K562 (cell line): ENCODE data around the gene BOC. TPM values are rescaled to one million over a fixed set of nuclear protein-coding genes. Genes with fewer than 3 reads are reported as not detected.

Experiments used
- ATAC-seq: fragments of 200-7000 bp; cut with Tn5 transposase; 3 replicates; pipeline ENCODE4 v1.9.1; 2020; ENCODE audit warnings: moderate library complexity
- BruUV-seq: library from RNA; stranded (reverse); fragments of 400-500 nt; replicated peaks from 2 replicates; lab custom pipeline; 2021; lab: Mats Ljungman, UMichigan
- CTCF ChIA-PET: fragments of 300-600 bp; formaldehyde crosslinking; extraction: SDS; loops from one replicate; lab custom pipeline; 2021; ENCODE audit warnings: low intra/inter-chr PET ratio; lab: Yijun Ruan, JAX
- POLR2A ChIA-PET: fragments of 300-600, 350-650 bp; sonication (Branson Sonifier 250); formaldehyde crosslinking; extraction: SDS; loops from one replicate; lab custom pipeline; 2021; ENCODE audit warnings: antibody characterized with exemption, inconsistent platforms; lab: Yijun Ruan, JAX
- DNase-seq, 4 experiments: peaks; one replicate each; pipeline versions ENCODE4 v3.0.0 to v3.0.0-alpha.2; 2011 to 2018; ENCODE audit warnings: low spot score in 3 of 4, mixed read lengths in 3 of 4; ENCODE audit errors: extremely low read depth in 1 of 4
- FAIRE-seq: peaks from 2 replicates; lab custom pipeline; 2011; peaks lifted over from hg19 to GRCh38; lab: Jason Lieb, UNC
- H2AFZ ChIP-seq: 2 replicates; pipeline ENCODE4 v1.6.0; 2011; ENCODE audit warnings: low read depth, low read length, control low read depth, inconsistent platforms
- H3K27ac ChIP-seq: fragments of 200-600 bp; 3 replicates; pipeline ENCODE4 v1.8.0; 2011; ENCODE audit warnings: low read depth, mild to moderate bottlenecking, control low read depth, inconsistent platforms, low read length, moderate library complexity, mixed read lengths; ENCODE audit errors: extremely low read depth
- H3K27me3 ChIP-seq, 2 experiments: fragments of 300-600 bp in 1 of 2; 2 replicates in 1 of 2; 3 replicates in 1 of 2; pipeline versions ENCODE4 v1.6.0 to v1.8.0; 2011; ENCODE audit warnings: inconsistent platforms in 2 of 2, low read length in 2 of 2, mild to moderate bottlenecking in 1 of 2, mixed read lengths in 1 of 2, moderate library complexity in 1 of 2; ENCODE audit not compliant: control insufficient read depth in 2 of 2, insufficient read depth in 2 of 2
- H3K36me3 ChIP-seq: fragments of 300-600 bp; 3 replicates; pipeline ENCODE4 v1.8.0; 2011; ENCODE audit warnings: mild to moderate bottlenecking, low read length, inconsistent platforms; ENCODE audit not compliant: control insufficient read depth, insufficient read depth
- H3K4me1 ChIP-seq, 2 experiments: fragments of 200-600 bp in 1 of 2; replicated peaks in 1 of 2; 2 replicates in 1 of 2; 3 replicates in 1 of 2; pipeline versions ENCODE4 v1.5.1 to v1.8.0; 2011; ENCODE audit warnings: inconsistent platforms in 2 of 2, low read length in 2 of 2, mild to moderate bottlenecking in 1 of 2, mixed read lengths in 1 of 2, moderate library complexity in 1 of 2; ENCODE audit not compliant: control insufficient read depth in 2 of 2, insufficient read depth in 2 of 2
- H3K4me2 ChIP-seq: 2 replicates; pipeline ENCODE4 v1.6.1; 2011; ENCODE audit warnings: low read length, control low read depth, inconsistent platforms, mixed read lengths; ENCODE audit not compliant: insufficient read depth
- H3K4me3 ChIP-seq: fragments of 200-600 bp; sonication (generic), shearing (Covaris generic); 2 replicates; pipeline ENCODE4 v1.5.1; 2016; ENCODE audit warnings: control low read depth, inconsistent platforms
- H3K79me2 ChIP-seq: fragments of 200-600 bp; 3 replicates; pipeline ENCODE4 v1.8.0; 2011; ENCODE audit warnings: low read length, inconsistent platforms; ENCODE audit not compliant: control insufficient read depth, insufficient read depth
- H3K9ac ChIP-seq, 2 experiments: 2 replicates each; pipeline versions ENCODE4 v1.6.0 to v1.6.1; 2011; ENCODE audit warnings: low read depth in 2 of 2, low read length in 2 of 2, control low read depth in 1 of 2, inconsistent platforms in 1 of 2, mild to moderate bottlenecking in 1 of 2, mixed read lengths in 1 of 2; ENCODE audit not compliant: insufficient read depth in 1 of 2
- H3K9me1 ChIP-seq: one replicate; pipeline ENCODE4 v1.6.0; 2011; ENCODE audit warnings: inconsistent platforms, mild to moderate bottlenecking, low read length, moderate library complexity; ENCODE audit not compliant: control insufficient read depth, insufficient read depth
- H3K9me3 ChIP-seq: replicated peaks from 2 replicates; pipeline ENCODE4 v1.5.1; 2011; ENCODE audit warnings: low read depth, low read length, inconsistent platforms; ENCODE audit not compliant: control insufficient read depth, insufficient read depth
- H4K20me1 ChIP-seq: replicated peaks from 2 replicates; pipeline ENCODE4 v1.6.1; 2011; ENCODE audit warnings: low read length, inconsistent platforms, mixed read lengths; ENCODE audit not compliant: control insufficient read depth, insufficient read depth
- RNF2 ChIP-seq: sonication (generic); IDR thresholded peaks from 2 replicates; pipeline ENCODE4 v1.6.1; 2016
- WGBS: fragments of 100-300 bp; shearing (Covaris generic); methylation state at CpG from one replicate; pipeline ENCODE4 v1.1.6; 2016; ENCODE audit warnings: low coverage, mixed read lengths; ENCODE audit not compliant: insufficient coverage; ENCODE audit errors: missing lambda C conversion rate; 5-methylcytosine and 5-hydroxymethylcytosine counted together
- in situ Hi-C: fragments of 300-500 bp; cut with MboI; formaldehyde crosslinking; loops from 4 replicates; pipeline ENCODE4 v1.15.0; 2018; ENCODE audit warnings: inconsistent platforms, mixed read lengths
- intact Hi-C: fragments of 100-400 bp; cut with micrococcal nuclease; formaldehyde crosslinking; loops from 2 replicates; pipeline ENCODE4 v1.14.2; 2022
- polyA plus RNA-seq, 8 experiments: library from polyadenylated mRNA; depleted of rRNA in 4 of 8; stranded (reverse) in 5 of 8; unstranded in 3 of 8; fragments of >200 nt; fragmentation: Nextera tagmentation in 2 of 8; fragmentation: Illumina TruSeq in 1 of 8; extraction: Ambion mirVana in 2 of 8; extraction: Trizol in 1 of 8; gene quantifications; 2 replicates each; pipeline versions ENCODE4 v1.2.1 to v1.2.3, GENCODE V29; 2011 to 2014; ENCODE audit warnings: inconsistent platforms in 1 of 8, missing spikeins in 1 of 8
- total RNA-seq, 7 experiments: library from RNA; depleted of rRNA in 6 of 7; stranded (reverse); fragments of >200 nt in 6 of 7; fragmentation: Illumina TruSeq in 2 of 7; extraction: Trizol in 2 of 7; gene quantifications; 2 replicates each; pipeline versions ENCODE4 v1.2.1 to v1.2.3, GENCODE V29; 2011 to 2021; ENCODE audit warnings: low replicate concordance in 1 of 7
- TF ChIP-seq, protein P1 (sequence below), 2 experiments: fragments of 450-650 bp; formaldehyde crosslinking in 1 of 2; IDR thresholded peaks; 2 replicates each; pipeline versions ENCODE4 v1.4.0 to v1.6.1; 2014 to 2020; ENCODE audit warnings: mild to moderate bottlenecking in 2 of 2, borderline replicate concordance in 1 of 2, low read depth in 1 of 2

BOC gene
- total and polyA plus RNA-seq, 9 of the 15 experiments (the other 6 are each of a cell fraction or from before 2014, with no cell fraction given), result not detected

DNA sequence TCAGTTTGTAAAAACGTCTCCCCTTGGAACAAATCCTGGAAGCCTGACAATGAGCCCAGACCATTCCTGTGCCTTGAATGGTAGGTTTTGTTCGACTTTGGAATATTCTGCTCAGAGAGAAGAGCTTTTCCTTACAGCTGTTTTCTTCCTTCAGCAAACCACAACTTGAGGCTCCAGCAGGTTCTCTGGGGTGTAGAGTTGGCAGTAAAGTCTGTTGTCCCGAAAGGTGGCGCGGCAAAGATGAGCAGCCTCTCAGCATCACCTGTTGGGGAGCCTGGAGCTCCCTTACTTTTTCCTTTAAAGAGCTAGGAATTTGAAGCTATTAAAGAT lies 65.4 kb downstream of the BOC start:
- H3K27ac ChIP-seq, result no peak overlapping the region
- no peak for FAIRE-seq
- ChIA-PET CTCF (no interaction called here), POLR2A (no interaction called here)
- H3K36me3 ChIP-seq, result no peaks in the 10 kb centered on the region
- no peak overlapping the region for H3K4me3 ChIP-seq
- H3K9me3 ChIP-seq, result no peaks in the 10 kb centered on the region
- H3K9ac ChIP-seq, result no peak overlapping the region
- peaks cover 6 to 62% of the 10 kb centered on the region in 2 experiments; a peak in 3 of 5 replicates for H3K27me3 ChIP-seq
- H3K4me2 ChIP-seq, result peak overlapping the region; percentile 32; the same call in 1 of the 2 replicates
- no peaks in the 10 kb centered on the region for H3K9me1 ChIP-seq
- no peaks in the 10 kb centered on the region for H4K20me1 ChIP-seq
- TF ChIP-seq, protein P1, sequence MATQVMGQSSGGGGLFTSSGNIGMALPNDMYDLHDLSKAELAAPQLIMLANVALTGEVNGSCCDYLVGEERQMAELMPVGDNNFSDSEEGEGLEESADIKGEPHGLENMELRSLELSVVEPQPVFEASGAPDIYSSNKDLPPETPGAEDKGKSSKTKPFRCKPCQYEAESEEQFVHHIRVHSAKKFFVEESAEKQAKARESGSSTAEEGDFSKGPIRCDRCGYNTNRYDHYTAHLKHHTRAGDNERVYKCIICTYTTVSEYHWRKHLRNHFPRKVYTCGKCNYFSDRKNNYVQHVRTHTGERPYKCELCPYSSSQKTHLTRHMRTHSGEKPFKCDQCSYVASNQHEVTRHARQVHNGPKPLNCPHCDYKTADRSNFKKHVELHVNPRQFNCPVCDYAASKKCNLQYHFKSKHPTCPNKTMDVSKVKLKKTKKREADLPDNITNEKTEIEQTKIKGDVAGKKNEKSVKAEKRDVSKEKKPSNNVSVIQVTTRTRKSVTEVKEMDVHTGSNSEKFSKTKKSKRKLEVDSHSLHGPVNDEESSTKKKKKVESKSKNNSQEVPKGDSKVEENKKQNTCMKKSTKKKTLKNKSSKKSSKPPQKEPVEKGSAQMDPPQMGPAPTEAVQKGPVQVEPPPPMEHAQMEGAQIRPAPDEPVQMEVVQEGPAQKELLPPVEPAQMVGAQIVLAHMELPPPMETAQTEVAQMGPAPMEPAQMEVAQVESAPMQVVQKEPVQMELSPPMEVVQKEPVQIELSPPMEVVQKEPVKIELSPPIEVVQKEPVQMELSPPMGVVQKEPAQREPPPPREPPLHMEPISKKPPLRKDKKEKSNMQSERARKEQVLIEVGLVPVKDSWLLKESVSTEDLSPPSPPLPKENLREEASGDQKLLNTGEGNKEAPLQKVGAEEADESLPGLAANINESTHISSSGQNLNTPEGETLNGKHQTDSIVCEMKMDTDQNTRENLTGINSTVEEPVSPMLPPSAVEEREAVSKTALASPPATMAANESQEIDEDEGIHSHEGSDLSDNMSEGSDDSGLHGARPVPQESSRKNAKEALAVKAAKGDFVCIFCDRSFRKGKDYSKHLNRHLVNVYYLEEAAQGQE (IDR thresholded peaks at IDR 0.05; ENCODE audit: borderline replicate concordance), result no peak
- TF ChIP-seq, protein P1 (CRISPR knock-in tag; IDR thresholded peaks at IDR 0.05; ENCODE audit: low read depth), result no peak
- no peak for TF ChIP-seq RNF2
- 7% methylated on average over 5 of the region's 5 CpGs for WGBS
- no peak for ATAC-seq
- in situ Hi-C loops (loop anchor here (25.0 kb wide), 2 partner anchors 539 to 689 kb away; no protein-coding TSS in a partner anchor), intact Hi-C loops (no loop called here)
- BruUV-seq, result no TSS peak
- peak overlapping the region; percentile 62; the same call in 1 of the 2 replicates for H2AFZ ChIP-seq
- DNase-seq, result no peak
- H3K79me2 ChIP-seq, result no peaks in the 10 kb centered on the region
- H3K4me1 ChIP-seq, result peaks cover 8 to 14% of the 10 kb centered on the region in 2 experiments; a peak in 4 of 5 replicates
